Thyroid gland (tissue), 4 donors: Measurements from ENCODE around the gene ANKFY1.

Source experiments
- POLR2A ChIP-seq, 2 donors: fragments of 450-650 bp; IDR thresholded peaks; one replicate each; pipeline ENCODE4 v1.6.1; 2017; ENCODE audit warnings: antibody characterized with exemption in 2 of 2, mild to moderate bottlenecking in 2 of 2, moderate library complexity in 1 of 2
- TF ChIP-seq, protein P1 (sequence below), 6 experiments: fragments of 200-600 bp in 3 of 6; fragments of 450-650 bp in 3 of 6; sonication (generic) in 3 of 6; IDR thresholded peaks; one replicate each; pipeline ENCODE4 v1.5.1; 2016 to 2019; ENCODE audit warnings: antibody characterized with exemption in 6 of 6, mild to moderate bottlenecking in 2 of 6, inconsistent platforms in 1 of 6, moderate library complexity in 1 of 6

DNA sequence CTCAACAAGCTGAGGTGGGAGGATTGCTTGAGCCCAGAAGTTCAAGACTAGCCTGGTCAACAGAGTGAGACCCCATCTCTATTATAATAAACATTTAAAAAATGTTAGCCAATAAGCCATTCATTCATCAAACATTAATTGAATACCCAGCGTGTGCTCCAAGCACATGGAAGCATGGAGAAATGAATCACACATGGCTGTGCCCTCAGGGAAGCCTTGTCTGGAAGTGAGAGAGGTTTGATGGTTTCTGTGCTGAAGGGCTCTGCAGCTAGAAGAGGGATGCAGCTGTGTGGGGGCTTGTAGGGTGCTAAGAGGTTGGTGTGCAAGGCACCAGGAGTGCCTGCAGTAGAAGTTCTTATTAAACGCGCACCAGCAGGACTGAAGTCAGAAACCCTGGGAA, 109.6 kb downstream of the ANKFY1 start:
- TF ChIP-seq POLR2A (IDR thresholded peaks at IDR 0.05): no peak
- TF ChIP-seq, protein P1, sequence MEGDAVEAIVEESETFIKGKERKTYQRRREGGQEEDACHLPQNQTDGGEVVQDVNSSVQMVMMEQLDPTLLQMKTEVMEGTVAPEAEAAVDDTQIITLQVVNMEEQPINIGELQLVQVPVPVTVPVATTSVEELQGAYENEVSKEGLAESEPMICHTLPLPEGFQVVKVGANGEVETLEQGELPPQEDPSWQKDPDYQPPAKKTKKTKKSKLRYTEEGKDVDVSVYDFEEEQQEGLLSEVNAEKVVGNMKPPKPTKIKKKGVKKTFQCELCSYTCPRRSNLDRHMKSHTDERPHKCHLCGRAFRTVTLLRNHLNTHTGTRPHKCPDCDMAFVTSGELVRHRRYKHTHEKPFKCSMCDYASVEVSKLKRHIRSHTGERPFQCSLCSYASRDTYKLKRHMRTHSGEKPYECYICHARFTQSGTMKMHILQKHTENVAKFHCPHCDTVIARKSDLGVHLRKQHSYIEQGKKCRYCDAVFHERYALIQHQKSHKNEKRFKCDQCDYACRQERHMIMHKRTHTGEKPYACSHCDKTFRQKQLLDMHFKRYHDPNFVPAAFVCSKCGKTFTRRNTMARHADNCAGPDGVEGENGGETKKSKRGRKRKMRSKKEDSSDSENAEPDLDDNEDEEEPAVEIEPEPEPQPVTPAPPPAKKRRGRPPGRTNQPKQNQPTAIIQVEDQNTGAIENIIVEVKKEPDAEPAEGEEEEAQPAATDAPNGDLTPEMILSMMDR (IDR thresholded peaks at IDR 0.05): no peak
